H9 (cell line): ENCODE measurements around the gene ZNF484. TPM values are rescaled to one million over a fixed set of nuclear protein-coding genes. Genes with fewer than 3 reads are reported as not detected.
A peak's percentile ranks its signal among the peaks of the same experiment; 100 is the strongest.
"Not testable (repeated sequence)": the region's sequence is repeated elsewhere in the genome, so short reads cannot be mapped to it uniquely, and the experiment has no call there.

Experiments used
- DNase-seq: peaks from one replicate; pipeline ENCODE4 v3.0.0-alpha.2; 2017
- H2AFZ ChIP-seq: one replicate; pipeline ENCODE4 v1.6.1; 2013; ENCODE audit warnings: mild to moderate bottlenecking, low read length, control low read depth, moderate library complexity
- H2AK5ac ChIP-seq: 2 replicates; pipeline ENCODE4 v1.6.1; 2013; ENCODE audit warnings: low read length, control low read depth, mixed read lengths; ENCODE audit not compliant: insufficient read length
- H2BK120ac ChIP-seq: one replicate; pipeline ENCODE4 v1.6.1; 2013; ENCODE audit warnings: low read depth, mild to moderate bottlenecking, low read length, control low read depth, inconsistent platforms; ENCODE audit not compliant: poor library complexity, severe bottlenecking
- H2BK12ac ChIP-seq: 2 replicates; pipeline ENCODE4 v1.6.1; 2013; ENCODE audit warnings: low read length, control low read depth, mixed read lengths, low read depth; ENCODE audit not compliant: insufficient read length
- H2BK15ac ChIP-seq: 2 replicates; pipeline ENCODE4 v1.6.1; 2013; ENCODE audit warnings: low read depth, low read length, control low read depth
- H2BK20ac ChIP-seq: one replicate; pipeline ENCODE4 v1.6.1; 2013; ENCODE audit warnings: low read depth, mild to moderate bottlenecking, low read length, control low read depth, inconsistent platforms; ENCODE audit not compliant: poor library complexity, severe bottlenecking
- H2BK5ac ChIP-seq: 2 replicates; pipeline ENCODE4 v1.6.1; 2013; ENCODE audit warnings: low read length, control low read depth, mixed read lengths; ENCODE audit not compliant: insufficient read length
- H3K14ac ChIP-seq: 2 replicates; pipeline ENCODE4 v1.6.1; 2013; ENCODE audit warnings: low read length, control low read depth; ENCODE audit not compliant: insufficient read depth
- H3K18ac ChIP-seq: 2 replicates; pipeline ENCODE4 v1.6.1; 2013; ENCODE audit warnings: low read depth, mild to moderate bottlenecking, mixed read lengths, low read length, control low read depth; ENCODE audit not compliant: insufficient read length
- H3K23ac ChIP-seq: 2 replicates; pipeline ENCODE4 v1.6.1; 2013; ENCODE audit warnings: low read length, control low read depth, mixed read lengths, low read depth; ENCODE audit not compliant: insufficient read length
- H3K23me2 ChIP-seq: 2 replicates; pipeline ENCODE4 v1.6.1; 2013; ENCODE audit warnings: low read depth, mild to moderate bottlenecking, mixed read lengths, low read length, control low read depth; ENCODE audit not compliant: insufficient read length, poor library complexity, severe bottlenecking
- H3K27ac ChIP-seq: 2 replicates; pipeline ENCODE4 v1.5.1; 2013; ENCODE audit warnings: low read length, control low read depth, mixed read lengths, low read depth; ENCODE audit not compliant: insufficient read length
- H3K27me3 ChIP-seq: 2 replicates; pipeline ENCODE4 v1.6.1; 2013; ENCODE audit warnings: low read length, control low read depth, inconsistent platforms; ENCODE audit not compliant: insufficient read depth
- H3K4ac ChIP-seq: 2 replicates; pipeline ENCODE4 v1.6.1; 2013; ENCODE audit warnings: low read depth, mild to moderate bottlenecking, control low read depth, inconsistent platforms, low read length, moderate library complexity
- H3K4me1 ChIP-seq: 2 replicates; pipeline ENCODE4 v1.6.1; 2013; ENCODE audit warnings: low read length, control low read depth, inconsistent platforms; ENCODE audit not compliant: insufficient read depth
- H3K4me2 ChIP-seq: 2 replicates; pipeline ENCODE4 v1.6.1; 2013; ENCODE audit warnings: low read length, control low read depth, mixed read lengths; ENCODE audit not compliant: insufficient read length, insufficient read depth
- H3K56ac ChIP-seq: 2 replicates; pipeline ENCODE4 v1.6.1; 2013; ENCODE audit warnings: low read depth, mild to moderate bottlenecking, mixed read lengths, low read length, control low read depth; ENCODE audit not compliant: insufficient read length
- H3K79me1 ChIP-seq: 2 replicates; pipeline ENCODE4 v1.6.1; 2013; ENCODE audit warnings: low read depth, mild to moderate bottlenecking, moderate library complexity, low read length, control low read depth, inconsistent platforms; ENCODE audit not compliant: insufficient read depth, poor library complexity, severe bottlenecking
- H3K79me2 ChIP-seq: 2 replicates; pipeline ENCODE4 v1.6.1; 2013; ENCODE audit warnings: low read length, control low read depth, inconsistent platforms; ENCODE audit not compliant: insufficient read depth
- H3K9ac ChIP-seq: 2 replicates; pipeline ENCODE4 v1.6.1; 2013; ENCODE audit warnings: low read length, control low read depth, mixed read lengths; ENCODE audit not compliant: insufficient read length; ENCODE audit errors: extremely low read depth
- H3K9me3 ChIP-seq: one replicate; pipeline ENCODE4 v1.6.1; 2013; ENCODE audit warnings: low read depth, low read length, inconsistent platforms; ENCODE audit not compliant: control insufficient read depth
- H3T11ph ChIP-seq: one replicate; pipeline ENCODE4 v1.6.1; 2013; ENCODE audit warnings: mild to moderate bottlenecking, low read length, control low read depth, inconsistent platforms
- H4K20me1 ChIP-seq: one replicate; pipeline ENCODE4 v1.6.1; 2013; ENCODE audit not compliant: control insufficient read depth, insufficient read length, insufficient read depth
- H4K5ac ChIP-seq: 2 replicates; pipeline ENCODE4 v1.6.1; 2013; ENCODE audit warnings: low read depth, mild to moderate bottlenecking, mixed read lengths, low read length, control low read depth; ENCODE audit not compliant: insufficient read length
- H4K8ac ChIP-seq: replicated peaks from 2 replicates; pipeline ENCODE4 v1.6.1; 2013; ENCODE audit warnings: low read length, control low read depth, mixed read lengths, low read depth; ENCODE audit not compliant: insufficient read length
- H4K91ac ChIP-seq: 2 replicates; pipeline ENCODE4 v1.6.1; 2013; ENCODE audit warnings: low read depth, mild to moderate bottlenecking, moderate library complexity, mixed read lengths, low read length, control low read depth; ENCODE audit not compliant: insufficient read length
- H3K27ac Mint-ChIP-seq, 3 experiments: 2 replicates in 2 of 3; 3 replicates in 1 of 3; pipeline ENCODE4 v1.8.0; 2020 to 2021; ENCODE audit warnings: mixed read lengths in 3 of 3, mild to moderate bottlenecking in 1 of 3, moderate library complexity in 1 of 3
- H3K27me3 Mint-ChIP-seq: 2 replicates; pipeline ENCODE4 v1.8.0; 2021; ENCODE audit warnings: low read depth, mild to moderate bottlenecking, moderate library complexity, mixed read lengths
- H3K36me3 Mint-ChIP-seq, 3 experiments: 2 replicates in 2 of 3; 3 replicates in 1 of 3; pipeline ENCODE4 v1.8.0; 2020 to 2021; ENCODE audit warnings: low read depth in 3 of 3, mixed read lengths in 3 of 3; ENCODE audit not compliant: insufficient read depth in 1 of 3
- H3K4me1 Mint-ChIP-seq, 2 experiments: 2 replicates each; pipeline ENCODE4 v1.8.0; 2020; ENCODE audit warnings: mixed read lengths in 2 of 2
- H3K4me3 Mint-ChIP-seq, 2 experiments: 2 replicates in 1 of 2; 3 replicates in 1 of 2; pipeline ENCODE4 v1.8.0; 2020 to 2021; ENCODE audit warnings: mild to moderate bottlenecking in 2 of 2, mixed read lengths in 2 of 2, moderate library complexity in 1 of 2
- H3K9me3 Mint-ChIP-seq, 2 experiments: 2 replicates in 1 of 2; 3 replicates in 1 of 2; pipeline ENCODE4 v1.8.0; 2020; ENCODE audit warnings: mild to moderate bottlenecking in 2 of 2, mixed read lengths in 2 of 2, moderate library complexity in 1 of 2
- WGBS: extraction: QIAGEN DNeasy Blood & Tissue Kit; methylation state at CpG from one replicate; pipeline ENCODE4 v1.1.7; 2013; ENCODE audit warnings: missing lambda C conversion rate, low lambda C conversion rate, mixed read lengths; ENCODE audit not compliant: insufficient read length; ENCODE audit errors: extremely low coverage; 5-methylcytosine and 5-hydroxymethylcytosine counted together
- total RNA-seq: library from RNA; stranded (reverse); gene quantifications from 2 replicates; pipeline ENCODE4 v1.2.1, GENCODE V29; 2021

The ZNF484 gene
- total RNA-seq, 1 experiment from 2014 or later, result 10.2 TPM

DNA sequence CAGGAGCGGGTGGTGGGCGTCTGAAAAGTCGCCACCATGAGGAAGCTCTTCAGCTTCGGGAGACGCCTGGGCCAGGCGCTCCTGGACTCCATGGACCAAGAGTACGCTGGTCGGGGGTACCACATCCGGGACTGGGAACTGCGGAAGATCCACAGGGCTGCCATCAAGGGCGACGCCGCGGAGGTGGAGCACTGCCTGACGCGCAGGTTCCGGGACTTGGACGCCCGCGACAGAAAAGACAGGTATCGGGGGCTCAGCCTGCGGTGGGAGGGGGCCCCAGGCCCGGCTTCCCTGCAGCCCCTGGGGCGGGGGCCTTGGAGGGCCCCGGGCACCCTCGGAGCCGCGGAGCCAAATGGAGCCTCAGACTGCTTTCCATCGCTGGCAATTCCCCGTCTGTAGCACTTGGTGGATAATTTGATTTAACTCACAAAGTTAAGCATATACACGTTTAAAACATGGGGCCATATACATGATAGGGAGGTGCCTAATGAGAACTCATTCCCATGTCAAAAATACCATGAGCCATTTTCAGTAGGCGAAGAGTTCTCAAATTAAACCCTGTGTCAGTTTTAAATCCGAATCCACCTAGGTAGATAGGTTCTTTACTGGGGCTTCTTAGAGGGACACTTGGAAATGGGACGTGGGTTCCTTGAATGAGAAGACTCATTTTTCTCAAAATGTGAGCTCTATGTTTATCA, 68.1 kb downstream of the ZNF484 start:
- H3K79me2 ChIP-seq, H3K9me3 Mint-ChIP-seq, H2AK5ac ChIP-seq, H2AFZ ChIP-seq, H3K14ac ChIP-seq, H3K79me1 ChIP-seq, H2BK15ac ChIP-seq, H3K18ac ChIP-seq, H3K36me3 Mint-ChIP-seq, H2BK120ac ChIP-seq, H3K4ac ChIP-seq, H3K23ac ChIP-seq, H3K27ac ChIP-seq, H3K9ac ChIP-seq, H3K56ac ChIP-seq, H3T11ph ChIP-seq, H4K8ac ChIP-seq, H4K20me1 ChIP-seq, H2BK5ac ChIP-seq, H3K4me1 ChIP-seq, H3K9me3 ChIP-seq, DNase-seq, H2BK20ac ChIP-seq, H3K4me1 Mint-ChIP-seq, H3K27ac Mint-ChIP-seq, H4K91ac ChIP-seq, H2BK12ac ChIP-seq, H4K5ac ChIP-seq: not testable (repeated sequence)
- Mint-ChIP-seq H3K4me3 (peak overlapping the region; percentile 75 to 87), H3K27me3 (peaks cover 85% of the 10 kb centered on the region)
- H3K4me2 ChIP-seq, result peak overlapping the region; percentile 85
- H3K27me3 ChIP-seq, result peaks cover 30% of the 10 kb centered on the region; the same call in 1 of the 2 replicates
- WGBS, result no CpG with 5 or more reads among the region's 34 CpGs
- peaks cover 12% of the 10 kb centered on the region for H3K23me2 ChIP-seq
